ENCODE results near the gene ARHGAP31.

DNA sequence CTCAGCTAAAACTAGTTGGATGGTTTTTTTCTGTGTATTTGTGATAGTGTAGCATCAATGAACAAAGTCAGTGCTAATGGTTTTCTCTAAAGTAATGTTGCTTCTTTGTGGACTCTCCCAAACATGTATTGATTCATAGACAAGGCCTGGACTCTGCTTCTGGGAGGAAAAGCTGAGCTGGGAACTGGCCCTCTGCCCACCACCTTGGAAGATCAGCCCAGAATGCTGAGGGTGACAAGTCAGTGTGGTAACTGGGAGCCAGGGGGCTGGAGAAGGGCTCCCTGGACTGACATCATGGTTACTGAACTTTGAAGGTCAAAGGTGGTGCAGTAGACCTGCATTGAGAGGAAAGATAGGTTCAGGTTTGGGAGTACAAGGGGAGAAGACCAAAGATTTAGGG, 3.0 kb downstream of the ARHGAP31 start:
- TF ChIP-seq, protein P1, sequence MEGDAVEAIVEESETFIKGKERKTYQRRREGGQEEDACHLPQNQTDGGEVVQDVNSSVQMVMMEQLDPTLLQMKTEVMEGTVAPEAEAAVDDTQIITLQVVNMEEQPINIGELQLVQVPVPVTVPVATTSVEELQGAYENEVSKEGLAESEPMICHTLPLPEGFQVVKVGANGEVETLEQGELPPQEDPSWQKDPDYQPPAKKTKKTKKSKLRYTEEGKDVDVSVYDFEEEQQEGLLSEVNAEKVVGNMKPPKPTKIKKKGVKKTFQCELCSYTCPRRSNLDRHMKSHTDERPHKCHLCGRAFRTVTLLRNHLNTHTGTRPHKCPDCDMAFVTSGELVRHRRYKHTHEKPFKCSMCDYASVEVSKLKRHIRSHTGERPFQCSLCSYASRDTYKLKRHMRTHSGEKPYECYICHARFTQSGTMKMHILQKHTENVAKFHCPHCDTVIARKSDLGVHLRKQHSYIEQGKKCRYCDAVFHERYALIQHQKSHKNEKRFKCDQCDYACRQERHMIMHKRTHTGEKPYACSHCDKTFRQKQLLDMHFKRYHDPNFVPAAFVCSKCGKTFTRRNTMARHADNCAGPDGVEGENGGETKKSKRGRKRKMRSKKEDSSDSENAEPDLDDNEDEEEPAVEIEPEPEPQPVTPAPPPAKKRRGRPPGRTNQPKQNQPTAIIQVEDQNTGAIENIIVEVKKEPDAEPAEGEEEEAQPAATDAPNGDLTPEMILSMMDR (IDR thresholded peaks at IDR 0.05; ENCODE audit: low read length): no peak
- TF ChIP-seq EZH2 (IDR thresholded peaks at IDR 0.05; ENCODE audit: borderline replicate concordance, low read length): no peak
